ENCODE results near the gene ERBB4.

DNA sequence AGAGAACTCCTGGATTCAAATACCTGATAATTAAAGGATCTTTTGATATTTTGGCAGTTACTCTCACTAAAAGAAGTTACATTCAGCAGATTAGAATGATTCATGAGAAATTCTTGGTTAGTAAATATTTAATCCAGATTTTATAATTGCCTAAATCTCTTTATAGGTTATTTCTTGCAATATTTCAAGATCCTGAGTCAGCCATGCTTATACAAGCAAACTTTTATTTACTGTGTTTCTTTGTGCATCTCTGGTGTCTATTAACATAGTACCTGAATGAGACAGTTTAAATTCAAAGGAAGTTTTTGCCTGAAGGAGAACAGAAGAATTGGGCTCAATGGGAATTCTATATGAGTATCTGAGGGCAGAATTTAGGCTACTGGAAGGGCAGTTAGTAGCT, 249.3 kb downstream of the ERBB4 start:
- TF ChIP-seq, protein P1, sequence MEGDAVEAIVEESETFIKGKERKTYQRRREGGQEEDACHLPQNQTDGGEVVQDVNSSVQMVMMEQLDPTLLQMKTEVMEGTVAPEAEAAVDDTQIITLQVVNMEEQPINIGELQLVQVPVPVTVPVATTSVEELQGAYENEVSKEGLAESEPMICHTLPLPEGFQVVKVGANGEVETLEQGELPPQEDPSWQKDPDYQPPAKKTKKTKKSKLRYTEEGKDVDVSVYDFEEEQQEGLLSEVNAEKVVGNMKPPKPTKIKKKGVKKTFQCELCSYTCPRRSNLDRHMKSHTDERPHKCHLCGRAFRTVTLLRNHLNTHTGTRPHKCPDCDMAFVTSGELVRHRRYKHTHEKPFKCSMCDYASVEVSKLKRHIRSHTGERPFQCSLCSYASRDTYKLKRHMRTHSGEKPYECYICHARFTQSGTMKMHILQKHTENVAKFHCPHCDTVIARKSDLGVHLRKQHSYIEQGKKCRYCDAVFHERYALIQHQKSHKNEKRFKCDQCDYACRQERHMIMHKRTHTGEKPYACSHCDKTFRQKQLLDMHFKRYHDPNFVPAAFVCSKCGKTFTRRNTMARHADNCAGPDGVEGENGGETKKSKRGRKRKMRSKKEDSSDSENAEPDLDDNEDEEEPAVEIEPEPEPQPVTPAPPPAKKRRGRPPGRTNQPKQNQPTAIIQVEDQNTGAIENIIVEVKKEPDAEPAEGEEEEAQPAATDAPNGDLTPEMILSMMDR (IDR thresholded peaks at IDR 0.05), result no peak
- TF ChIP-seq POLR2A (IDR thresholded peaks at IDR 0.05), result no peak

All from uterus (tissue), 2 donors.